Chondrocyte (in vitro differentiated cells): ENCODE data around the gene BOLL. TPM values are rescaled to one million over a fixed set of nuclear protein-coding genes. Genes with fewer than 3 reads are reported as not detected.

Experiments used
- DNase-seq: peaks from one replicate; pipeline ENCODE4 v3.0.0; 2021; ENCODE audit warnings: mixed read lengths, low spot score
- H3K27ac Mint-ChIP-seq: one replicate; pipeline ENCODE4 v1.8.0; 2021; ENCODE audit warnings: mild to moderate bottlenecking, moderate library complexity, mixed read lengths; ENCODE audit not compliant: unreplicated experiment
- H3K27me3 Mint-ChIP-seq: 2 replicates; pipeline ENCODE4 v1.8.0; 2021; ENCODE audit warnings: low read depth, mixed read lengths
- H3K36me3 Mint-ChIP-seq: 2 replicates; pipeline ENCODE4 v1.8.0; 2021; ENCODE audit warnings: low read depth, mixed read lengths
- H3K4me1 Mint-ChIP-seq: 2 replicates; pipeline ENCODE4 v1.8.0; 2021; ENCODE audit warnings: low read depth, mild to moderate bottlenecking, mixed read lengths
- H3K4me3 Mint-ChIP-seq: one replicate; pipeline ENCODE4 v1.8.0; 2021; ENCODE audit warnings: mild to moderate bottlenecking, moderate library complexity, mixed read lengths; ENCODE audit not compliant: unreplicated experiment
- H3K9me3 Mint-ChIP-seq: 2 replicates; pipeline ENCODE4 v1.8.0; 2021; ENCODE audit warnings: low read depth, mixed read lengths
- CTCF ChIP-seq: fragments of 200-600 bp; sonication (generic); IDR thresholded peaks from 2 replicates; pipeline ENCODE4 v1.5.0; 2021; ENCODE audit warnings: antibody characterized with exemption, mild to moderate bottlenecking, moderate library complexity
- total RNA-seq: library from RNA; stranded (reverse); gene quantifications from 3 replicates; pipeline ENCODE4 v1.2.1, GENCODE V29; 2021

The BOLL gene
- total RNA-seq, 1 donor from 2014 or later: not detected

DNA sequence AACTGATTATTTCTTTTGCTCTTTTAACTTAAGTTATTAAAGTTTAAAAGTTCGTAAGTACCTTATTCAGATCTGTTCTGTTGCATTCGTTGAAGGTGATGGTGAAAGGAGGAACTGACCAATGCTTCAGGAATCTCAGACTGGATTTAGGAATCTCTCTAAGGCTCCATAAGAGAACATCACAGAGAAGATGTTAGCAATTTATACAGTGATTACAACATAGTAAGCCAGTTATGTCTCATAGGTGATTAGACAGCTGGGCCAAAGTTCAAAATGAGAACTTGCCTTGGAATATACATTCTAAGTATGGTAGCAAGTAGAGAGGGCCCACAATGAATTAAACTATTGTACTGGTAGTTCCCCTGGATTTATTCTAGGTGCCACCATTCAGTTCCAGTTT, 76.8 kb downstream of the BOLL start:
- no peak for DNase-seq
- peaks cover 1% of the 10 kb centered on the region for H3K36me3 Mint-ChIP-seq
- no peak overlapping the region for H3K4me3 Mint-ChIP-seq
- H3K27me3 Mint-ChIP-seq: no peaks in the 10 kb centered on the region
- no peak overlapping the region for H3K27ac Mint-ChIP-seq
- peaks cover 43% of the 10 kb centered on the region for H3K4me1 Mint-ChIP-seq
- H3K9me3 Mint-ChIP-seq: no peaks in the 10 kb centered on the region
- no peak for TF ChIP-seq CTCF

- Mint-ChIP-seq H3K27ac (no peak overlapping the region), H3K9me3 (no peaks in the 10 kb centered on the region), H3K27me3 (no peaks in the 10 kb centered on the region), H3K36me3 (peaks cover 1% of the 10 kb centered on the region), H3K4me1 (peaks cover 43% of the 10 kb centered on the region), H3K4me3 (peak overlapping the region; percentile 94)
- peak; percentile 87 for TF ChIP-seq CTCF
- DNase-seq: no peak
These were observed 77.6 kb downstream of the BOLL start for GRCh38 chr2:197707316-197708213.

GRCh38 chr2:197706839-197707207, 78.3 kb downstream of the BOLL start:
- DNase-seq: no peak
- Mint-ChIP-seq H3K27ac (no peak overlapping the region), H3K9me3 (no peaks in the 10 kb centered on the region), H3K4me1 (peaks cover 43% of the 10 kb centered on the region), H3K36me3 (peaks cover 1% of the 10 kb centered on the region), H3K27me3 (no peaks in the 10 kb centered on the region), H3K4me3 (peak overlapping the region; percentile 94)
- no peak for TF ChIP-seq CTCF

DNA sequence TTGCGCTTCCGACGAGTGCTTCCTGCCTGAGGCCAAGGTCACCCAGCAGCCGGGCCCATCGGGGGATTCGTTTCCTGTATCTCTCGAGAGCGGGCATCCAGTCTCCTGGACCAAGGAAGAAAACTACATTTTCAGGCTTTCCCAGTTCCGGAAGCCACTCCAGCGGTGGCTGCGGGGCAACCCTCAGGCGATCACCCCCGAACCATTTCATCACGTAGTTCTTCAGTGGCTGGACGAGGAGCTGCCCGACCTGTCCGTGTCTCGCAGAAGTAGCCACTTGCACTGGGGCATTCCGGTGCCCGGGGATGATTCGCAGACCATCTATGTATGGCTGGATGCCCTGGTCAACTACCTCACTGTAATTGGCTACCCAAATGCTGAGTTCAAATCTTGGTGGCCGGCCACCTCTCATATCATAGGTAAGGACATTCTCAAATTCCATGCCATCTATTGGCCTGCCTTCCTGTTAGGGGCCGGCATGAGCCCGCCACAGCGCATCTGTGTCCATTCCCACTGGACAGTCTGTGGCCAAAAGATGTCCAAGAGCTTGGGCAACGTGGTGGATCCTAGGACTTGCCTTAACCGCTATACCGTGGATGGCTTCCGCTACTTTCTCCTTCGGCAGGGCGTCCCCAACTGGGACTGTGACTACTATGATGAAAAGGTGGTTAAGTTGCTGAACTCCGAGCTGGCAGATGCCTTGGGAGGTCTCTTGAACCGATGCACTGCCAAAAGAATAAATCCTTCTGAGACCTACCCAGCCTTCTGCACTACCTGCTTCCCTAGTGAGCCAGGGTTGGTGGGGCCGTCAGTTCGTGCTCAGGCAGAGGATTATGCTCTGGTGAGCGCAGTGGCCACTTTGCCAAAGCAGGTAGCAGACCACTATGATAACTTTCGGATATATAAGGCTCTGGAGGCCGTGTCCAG, 78.9 kb downstream of the BOLL start:
- no peaks in the 10 kb centered on the region for H3K9me3 Mint-ChIP-seq
- H3K27ac Mint-ChIP-seq: peak overlapping the region; percentile 87
- no peak for TF ChIP-seq CTCF
- no peaks in the 10 kb centered on the region for H3K27me3 Mint-ChIP-seq
- no peak for DNase-seq
- H3K36me3 Mint-ChIP-seq: peaks cover 1% of the 10 kb centered on the region
- H3K4me3 Mint-ChIP-seq: peak overlapping the region; percentile 94
- peaks cover 43% of the 10 kb centered on the region for H3K4me1 Mint-ChIP-seq
